HG03280 (cell line): ENCODE measurements around the gene MTHFS.
"Not testable (repeated sequence)": the region's sequence is repeated elsewhere in the genome, so short reads cannot be mapped to it uniquely, and the experiment has no call there.

Experiments
- ATAC-seq: cut with Tn5 transposase; IDR thresholded peaks from one replicate; pipeline ENCODE4 v1.9.1; 2021; ENCODE audit warnings: mild to moderate bottlenecking, moderate library complexity; ENCODE audit not compliant: unreplicated experiment

Gene MTHFS

DNA sequence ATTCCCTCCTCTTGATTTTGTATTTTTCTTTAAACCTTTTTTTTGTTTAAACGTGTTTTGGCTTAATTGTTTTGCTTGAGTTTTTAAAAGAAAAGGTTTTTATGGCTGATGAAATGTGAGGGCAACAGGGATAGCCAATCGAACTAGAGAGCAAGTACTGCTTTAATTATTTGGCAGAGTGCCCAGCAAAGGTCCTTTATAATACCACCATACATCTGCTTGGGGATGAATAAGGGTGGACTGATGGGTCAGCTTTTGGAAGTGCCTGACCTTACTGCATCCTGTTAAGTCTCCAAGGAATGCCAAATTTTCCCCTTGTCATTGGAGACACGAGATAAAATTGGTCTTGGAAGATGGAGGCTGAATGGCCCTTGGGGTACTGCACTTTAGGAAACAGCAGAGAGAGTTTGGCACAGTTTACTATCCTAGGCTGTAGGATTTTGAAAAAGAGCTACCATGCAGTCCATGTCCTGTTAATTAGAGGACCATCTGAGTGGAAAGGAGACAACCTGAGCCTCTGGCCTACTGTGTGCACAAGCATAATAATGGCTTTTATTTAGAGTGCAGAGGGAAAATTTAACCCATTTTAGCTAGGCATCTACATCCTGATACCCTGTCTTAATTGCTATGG, 19.8 kb upstream of the MTHFS start:
- no peak for ATAC-seq

DNA sequence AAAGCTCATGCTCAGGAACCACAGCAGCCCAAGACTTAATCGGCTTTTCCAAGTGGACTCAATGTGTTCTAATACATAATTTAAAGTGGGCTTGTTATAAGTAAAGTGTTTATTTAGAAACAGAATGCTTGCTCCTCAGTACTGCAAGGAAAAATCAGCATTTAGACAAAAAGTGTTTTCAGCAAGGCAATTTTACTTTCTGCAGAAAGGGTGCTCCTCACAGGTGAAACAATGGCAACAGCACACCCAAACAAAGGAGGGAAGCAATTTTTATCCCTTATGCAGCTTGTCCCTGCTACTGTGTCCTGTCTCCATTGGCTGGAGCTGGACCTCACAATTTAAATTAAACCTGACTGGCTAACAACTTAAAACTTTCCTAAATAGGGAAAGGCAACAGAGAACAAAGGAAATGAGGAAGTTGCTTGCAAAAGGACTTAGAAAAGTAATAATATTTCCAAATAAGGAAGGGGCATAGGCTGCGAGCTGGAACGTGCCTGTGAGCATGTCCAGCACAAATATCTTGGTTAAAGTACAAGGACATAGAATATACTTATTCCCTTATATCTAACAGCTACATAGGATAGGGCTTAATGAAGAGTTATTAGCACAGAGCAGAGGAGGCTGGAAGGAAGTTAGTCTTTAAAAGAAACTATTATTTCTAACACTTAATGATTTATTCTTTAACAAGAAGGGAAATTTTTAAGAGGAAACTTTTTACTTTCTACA, 19.1 kb upstream of the MTHFS start:
- not testable (repeated sequence) for ATAC-seq

DNA sequence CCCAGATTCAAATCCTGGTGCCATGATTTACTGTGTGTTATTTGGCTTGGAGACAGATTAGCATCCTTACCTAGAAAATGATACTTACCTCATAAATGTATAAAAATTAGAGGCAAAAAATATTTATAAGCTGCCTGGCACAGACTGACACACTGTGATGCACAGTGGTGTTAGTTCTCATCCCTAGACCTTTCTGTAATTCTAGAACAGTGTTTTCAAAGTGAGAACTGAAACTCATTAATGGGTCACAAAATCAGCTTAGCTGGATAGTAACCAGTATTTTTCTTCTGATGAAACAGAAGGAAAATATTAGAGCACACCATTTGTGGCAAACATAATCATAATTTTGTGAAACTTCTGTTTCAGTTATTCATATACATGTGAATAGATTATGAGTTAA, 17.9 kb upstream of the MTHFS start:
- no peak for ATAC-seq

DNA sequence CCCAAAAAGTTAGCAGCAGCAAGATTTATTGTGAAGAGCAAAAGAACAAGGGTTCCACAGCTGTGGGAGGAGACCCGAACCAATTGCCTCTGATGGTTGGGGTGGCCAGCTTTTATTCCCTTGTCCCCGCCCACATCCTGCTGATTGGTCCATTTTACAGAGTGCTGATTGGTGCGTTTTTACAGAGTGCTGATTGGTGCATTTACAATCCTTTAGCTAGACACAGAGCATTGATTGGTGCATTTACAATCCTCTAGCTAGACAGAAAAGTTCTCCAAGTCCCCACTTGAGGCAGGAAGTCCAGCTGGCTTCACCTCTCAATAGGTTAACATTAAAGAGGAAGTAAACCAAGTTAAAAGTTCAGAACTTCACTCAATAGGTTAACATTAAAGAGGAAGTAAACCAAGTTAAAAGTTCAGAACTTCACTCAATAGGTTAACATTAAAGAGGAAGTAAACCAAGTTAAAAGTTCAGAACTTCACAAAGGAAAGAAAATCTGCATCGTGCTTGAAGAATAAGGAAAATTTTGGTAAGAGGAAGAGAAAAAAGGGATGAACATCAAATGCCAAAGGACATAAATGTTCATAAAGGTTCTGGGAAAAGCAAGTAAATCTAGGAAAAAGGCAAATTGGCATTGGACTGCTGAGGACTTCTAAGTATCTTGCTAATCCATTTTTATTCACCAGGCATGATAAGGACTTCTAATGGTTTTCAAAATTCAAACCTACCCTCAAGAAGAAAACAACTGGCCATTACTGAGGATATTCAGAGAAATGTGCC, 12.9 kb upstream of the MTHFS start:
- not testable (repeated sequence) for ATAC-seq

DNA sequence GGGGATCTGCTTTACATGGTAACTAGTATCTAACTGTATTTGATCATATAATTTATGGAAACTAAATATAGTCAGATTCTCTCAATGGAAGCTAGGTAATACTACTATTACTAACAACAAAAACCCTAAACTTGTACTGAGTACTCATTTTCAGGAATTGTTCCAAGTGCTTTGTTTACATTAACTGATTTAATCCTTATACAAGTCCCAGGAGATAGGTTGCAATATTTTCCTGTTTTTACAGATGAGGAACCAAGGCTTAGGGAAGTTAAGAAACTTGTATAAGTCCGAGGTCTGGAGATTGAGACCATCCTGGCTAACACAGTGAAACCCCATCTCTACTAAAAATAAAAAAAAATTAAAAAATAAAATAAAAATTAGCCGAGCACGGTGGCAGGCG, 7.5 kb upstream of the MTHFS start:
- ATAC-seq = no peak

DNA sequence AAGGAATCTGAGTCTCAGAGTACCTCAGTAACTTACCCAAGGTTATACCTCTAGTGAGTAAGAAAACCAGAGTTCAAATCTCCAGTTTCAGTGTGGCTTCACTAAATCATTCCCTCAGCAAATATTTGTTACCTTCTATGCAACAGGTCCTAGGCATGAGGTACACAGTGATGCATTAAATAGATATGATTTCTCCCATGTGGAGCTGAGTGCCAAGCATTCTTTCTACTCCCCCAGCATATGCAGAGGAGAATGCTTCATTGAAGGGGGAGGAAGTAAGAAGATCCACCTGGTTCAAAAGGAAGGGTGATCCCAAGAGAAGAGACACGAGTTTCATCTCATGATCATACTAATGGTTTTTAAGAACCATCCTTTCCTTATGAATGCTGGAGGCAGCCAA, 6.8 kb upstream of the MTHFS start:
- ATAC-seq = no peak

DNA sequence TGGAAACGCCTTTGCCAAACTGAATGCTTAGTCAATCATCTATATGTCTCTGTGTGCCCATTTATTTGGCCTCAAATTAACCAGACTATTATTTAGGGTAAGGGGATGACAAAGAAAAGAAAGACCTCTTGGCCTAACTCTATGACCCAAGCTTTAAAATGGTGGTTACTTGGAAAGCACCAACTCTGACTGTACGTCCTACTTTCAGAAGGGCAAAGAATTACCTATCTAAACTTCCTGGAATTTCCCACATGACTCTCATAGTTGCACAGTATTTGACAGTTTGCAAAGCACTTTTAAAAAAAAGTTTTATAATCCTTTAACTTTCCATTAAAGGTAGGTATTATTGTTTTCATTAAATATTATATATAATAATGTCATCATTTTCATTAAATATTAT, 6.3 kb upstream of the MTHFS start:
- no peak for ATAC-seq

DNA sequence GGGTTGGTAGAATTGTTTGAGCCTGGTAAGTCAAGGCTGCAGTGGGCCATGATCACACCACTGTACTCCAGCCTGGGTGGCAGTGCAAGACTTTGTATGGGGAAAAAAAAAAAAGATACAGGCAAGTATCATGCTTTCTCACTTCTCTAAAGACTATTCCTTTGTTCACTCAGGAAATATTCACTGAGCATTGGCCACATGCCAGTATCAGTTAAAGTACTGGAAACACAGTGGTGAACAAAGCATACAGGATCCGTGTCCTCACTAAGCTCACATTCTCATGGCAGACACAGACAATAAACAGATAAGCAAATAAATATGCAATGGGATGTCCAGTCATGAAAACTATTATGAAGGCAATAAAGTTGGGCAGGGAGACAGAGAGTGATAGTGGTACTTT, 5.1 kb upstream of the MTHFS start:
- no peak for ATAC-seq

DNA sequence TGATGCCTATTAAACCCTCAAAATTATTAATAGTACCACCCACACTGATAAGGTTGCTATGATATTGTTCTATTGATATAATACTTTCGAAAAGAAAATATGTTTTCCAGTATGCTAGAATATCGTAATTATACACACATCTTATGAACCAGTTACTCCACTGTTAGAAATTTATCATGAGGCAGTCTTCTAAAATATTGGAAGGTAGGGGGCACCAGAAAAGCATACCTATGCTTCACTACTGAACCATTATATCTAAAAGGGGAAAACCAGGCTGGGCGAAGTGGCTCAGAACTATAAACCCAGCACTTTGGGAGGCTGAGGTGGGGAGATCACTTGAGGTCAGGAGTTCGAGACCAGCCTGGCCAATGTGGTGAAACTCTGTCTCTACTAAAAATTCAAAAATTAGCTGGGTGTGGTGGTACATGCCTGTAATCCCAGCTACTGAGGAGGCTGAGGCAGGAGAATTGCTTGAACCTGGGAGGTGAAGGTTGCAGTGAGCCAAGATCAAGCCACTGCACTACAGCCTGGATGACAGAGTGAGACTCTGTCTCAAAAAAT, 4.1 kb upstream of the MTHFS start:
- not testable (repeated sequence) for ATAC-seq

DNA sequence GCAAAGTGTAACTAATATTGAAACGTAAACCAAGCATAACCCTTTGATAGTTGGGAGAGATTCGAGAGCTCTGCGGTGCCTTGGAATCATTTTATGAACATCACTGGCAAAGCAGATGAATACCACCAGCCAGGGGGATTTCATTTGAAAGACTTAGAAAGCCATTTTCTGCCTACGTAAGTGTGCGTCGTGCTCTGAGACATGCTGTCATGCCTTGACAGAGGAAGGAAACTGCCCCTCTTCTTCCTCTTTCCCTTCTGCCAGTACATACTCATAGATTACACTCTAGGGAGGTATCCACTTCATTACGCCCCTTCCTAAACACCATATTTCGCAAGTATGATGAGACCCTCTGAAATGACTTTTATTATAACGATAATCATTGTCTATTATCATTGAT, 3.3 kb upstream of the MTHFS start:
- ATAC-seq = no peak

DNA sequence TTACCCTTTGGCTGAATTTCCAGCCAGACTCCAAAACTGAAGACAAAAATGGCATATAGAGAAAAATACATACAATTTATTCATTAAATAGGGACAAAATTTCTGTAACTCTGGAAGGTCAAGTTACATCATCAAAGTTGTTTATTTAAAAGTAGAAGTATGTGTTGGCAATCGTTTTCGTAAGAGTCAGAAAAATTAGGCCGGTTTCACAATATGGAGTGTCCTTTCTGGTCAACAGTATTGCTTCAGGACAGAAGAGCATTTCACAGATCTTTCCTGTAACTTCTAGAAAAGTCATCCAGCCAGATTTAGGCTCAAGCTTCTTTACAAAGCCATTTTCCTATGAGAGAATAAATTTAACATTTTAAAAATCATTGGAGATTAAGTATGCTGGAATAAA, 2.0 kb upstream of the MTHFS start:
- not testable (repeated sequence) for ATAC-seq

DNA sequence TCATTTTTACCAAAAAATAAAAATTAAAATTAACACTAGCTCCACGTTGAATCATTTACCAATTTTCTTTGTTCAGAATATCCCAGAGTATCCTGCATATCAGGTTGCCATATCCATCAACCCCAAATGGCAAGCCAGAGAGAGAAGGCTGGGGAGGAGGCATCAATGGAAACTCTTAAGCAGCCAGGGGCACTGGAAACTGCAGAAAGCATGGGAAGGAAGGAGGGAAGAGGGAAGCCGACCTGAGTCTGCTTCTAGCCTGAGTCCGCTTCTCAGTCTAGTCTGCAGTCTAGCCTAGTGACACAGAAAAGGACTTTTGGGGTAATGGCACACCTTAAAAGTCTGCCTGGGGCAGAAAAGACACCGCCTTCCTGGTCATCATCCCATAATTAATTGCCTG, 1.6 kb upstream of the MTHFS start:
- ATAC-seq = no peak

DNA sequence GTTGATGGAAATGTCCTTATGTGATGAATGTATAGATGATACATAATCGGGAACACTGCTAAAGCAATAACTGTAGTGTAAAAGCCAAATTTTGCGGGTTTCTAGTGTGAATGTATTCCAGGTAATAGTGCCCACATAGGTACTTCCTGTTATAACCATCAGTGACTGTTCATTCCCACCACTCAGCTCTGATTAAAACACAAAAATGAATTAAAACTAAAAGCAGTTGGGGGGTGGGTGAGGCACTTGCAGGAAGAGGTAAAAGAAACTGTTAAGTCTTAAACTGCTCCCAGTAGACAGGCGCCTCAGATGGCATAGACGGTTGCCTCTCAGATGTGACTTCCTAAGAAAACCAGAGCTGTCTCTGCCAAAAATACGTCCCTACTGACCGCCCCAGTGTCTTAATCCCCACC, 893 bp upstream of the MTHFS start:
- ATAC-seq = no peak

DNA sequence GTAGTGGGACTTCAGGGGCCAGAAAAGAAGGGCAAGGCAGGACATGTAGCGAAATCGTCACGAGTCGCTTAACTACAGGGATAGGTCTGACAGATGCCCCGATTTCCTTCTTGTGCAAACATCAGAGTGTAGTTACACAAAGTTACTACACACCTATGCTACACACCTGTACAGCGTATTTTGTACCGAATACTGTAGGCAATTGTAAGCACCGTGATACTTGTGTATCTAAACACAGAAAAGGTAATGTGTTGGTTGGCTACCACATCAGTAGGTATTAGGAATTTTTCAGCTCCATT, 515 bp upstream of the MTHFS start:
- ATAC-seq = no peak

DNA sequence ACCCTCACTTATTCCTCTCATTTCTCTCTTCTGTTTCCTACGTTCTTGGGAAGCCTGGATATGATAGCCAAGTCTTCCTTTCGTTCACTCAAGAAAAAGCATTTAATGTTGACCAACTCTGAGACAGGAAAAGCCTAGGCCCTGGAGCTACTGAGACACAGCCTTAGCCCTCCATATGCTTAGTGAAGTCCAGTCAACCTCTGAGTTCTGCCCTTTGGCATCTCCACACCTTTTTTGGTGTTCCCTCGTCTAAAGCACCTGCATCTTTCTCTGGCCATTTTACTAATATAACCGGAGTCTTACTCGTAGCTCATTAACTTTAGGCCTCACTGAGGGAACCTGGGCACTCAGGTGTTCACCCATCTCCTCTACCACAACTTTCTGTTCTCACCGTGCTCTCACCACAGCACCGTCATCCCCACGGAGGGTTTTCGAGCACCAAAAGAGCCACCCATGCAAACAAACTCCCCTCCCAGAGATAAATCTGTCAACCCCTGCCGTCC, 632 bp downstream of the MTHFS start:
- peak; percentile 29 for ATAC-seq

DNA sequence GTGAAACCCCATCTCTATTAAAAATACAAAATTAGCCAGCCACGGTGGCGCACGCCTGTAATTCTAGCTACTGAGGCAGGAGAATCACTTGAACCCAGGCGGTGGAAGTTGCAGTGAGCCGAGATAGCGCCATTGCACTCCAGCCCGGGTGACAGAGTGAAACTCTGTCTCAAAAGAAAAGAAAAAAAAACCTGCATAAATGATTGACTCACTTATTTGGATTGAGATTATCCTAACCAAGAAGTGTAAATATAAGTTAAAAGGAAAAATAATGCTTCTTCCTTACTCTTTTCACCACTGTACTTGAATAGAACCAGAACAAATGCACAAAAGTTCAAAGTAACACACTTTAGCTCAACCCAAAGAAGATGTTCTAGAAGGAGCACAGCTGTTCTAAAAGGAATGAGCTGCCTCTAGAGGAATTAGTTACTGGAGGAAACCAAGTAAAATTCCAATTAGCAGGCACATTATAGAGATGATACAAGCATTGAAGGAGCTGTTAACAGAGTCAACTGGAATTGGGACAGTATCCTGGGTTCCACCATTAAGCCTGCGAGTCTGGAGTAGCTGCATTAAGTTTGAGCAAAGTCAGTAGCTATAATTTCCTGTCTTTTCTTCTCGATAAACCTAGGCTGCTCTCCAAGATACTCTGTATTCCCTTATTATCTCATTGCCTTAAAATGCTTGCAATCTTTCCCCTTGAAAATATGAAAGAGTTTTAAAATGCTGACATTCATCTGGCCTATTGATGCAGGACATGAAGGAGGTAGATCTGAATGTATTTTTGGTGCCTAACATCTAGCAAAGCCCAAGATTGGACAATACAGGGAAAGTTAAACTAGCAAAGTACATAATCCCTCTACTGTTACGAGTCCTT, 9.5 kb downstream of the MTHFS start:
- ATAC-seq = no peak

DNA sequence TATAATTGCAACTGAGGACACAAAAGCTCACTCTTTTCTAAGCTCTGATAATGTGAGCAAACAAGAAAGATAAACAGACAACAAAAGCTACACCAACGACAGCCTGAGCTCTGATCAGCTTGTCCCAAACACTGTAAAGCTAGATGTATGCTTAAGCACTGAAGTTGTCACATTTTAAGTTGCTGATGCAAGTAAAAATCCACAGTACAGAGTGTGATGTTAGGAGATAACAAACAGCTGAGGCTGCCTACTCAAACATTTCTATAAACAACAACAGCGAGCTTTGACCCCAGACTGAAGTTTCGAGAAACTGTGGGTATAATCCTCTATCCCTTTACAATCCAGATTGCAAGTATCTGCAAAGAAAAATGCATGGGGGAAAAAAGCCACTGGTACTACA, 10.7 kb downstream of the MTHFS start:
- no peak for ATAC-seq

DNA sequence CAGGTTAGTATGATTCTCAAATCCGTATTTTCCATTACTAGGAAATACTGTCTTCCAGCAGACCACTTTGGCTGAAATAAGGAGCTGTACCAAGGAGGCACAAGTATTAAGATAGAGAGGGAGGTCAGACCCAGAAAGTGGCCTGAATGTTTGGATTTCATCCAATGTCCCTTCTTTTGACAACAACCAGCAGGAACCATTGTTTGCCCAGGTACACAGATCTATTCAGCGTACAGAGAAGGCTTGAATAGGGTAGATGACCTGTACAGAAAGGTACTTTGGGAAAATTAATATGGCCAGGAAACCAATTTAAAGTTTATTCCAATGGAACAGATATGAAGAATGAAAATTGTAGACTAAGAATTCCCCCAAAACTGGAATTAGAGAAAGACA, 12.6 kb downstream of the MTHFS start:
- no peak for ATAC-seq

DNA sequence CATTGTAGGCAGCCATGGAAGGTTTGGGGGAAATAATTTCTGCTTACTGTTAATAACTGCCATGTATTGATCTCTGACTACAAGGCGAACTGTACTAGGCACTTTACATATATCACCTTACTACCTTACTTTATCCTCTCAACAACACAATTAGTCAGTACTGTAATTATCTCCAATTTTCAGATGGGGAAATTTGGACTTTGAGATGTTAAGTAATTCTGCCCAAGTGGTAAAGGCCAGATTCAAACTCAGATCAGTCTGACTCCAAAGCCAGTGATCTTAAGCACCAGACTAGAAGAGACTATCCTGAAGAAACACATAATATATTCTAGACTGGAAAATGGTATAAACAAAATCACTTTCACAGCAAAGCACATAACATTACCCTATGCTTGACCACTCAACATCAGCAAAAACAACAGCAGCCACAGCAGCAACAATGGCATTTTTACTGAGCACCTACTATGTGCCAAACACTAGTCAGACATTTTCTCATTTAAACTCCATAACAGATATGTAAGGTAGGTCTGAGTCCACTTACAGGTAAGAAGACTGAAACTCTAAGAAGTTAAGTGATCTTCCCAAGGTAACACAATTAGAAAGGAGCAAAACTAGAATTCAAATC, 13.1 kb downstream of the MTHFS start:
- ATAC-seq = no peak

DNA sequence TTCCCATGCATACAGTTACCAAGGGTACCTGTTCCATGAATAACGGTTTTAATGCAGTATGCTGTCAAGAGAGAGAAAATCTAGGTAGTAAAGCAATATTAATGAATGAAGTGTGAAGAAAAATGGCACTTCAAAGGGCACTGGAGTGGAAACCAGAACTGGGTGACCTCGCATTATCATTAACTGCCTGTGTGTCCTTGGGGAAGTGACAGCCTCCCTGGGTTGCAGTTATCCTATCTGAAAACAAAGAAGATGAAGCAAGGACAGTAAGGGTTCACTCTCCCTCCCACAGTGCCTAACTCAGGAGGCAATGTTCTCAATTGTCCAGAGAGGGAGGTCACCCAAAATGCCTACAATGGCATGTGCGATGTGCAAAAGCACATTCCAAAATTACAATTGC, 15.1 kb downstream of the MTHFS start:
- no peak for ATAC-seq
